Chondrocyte (in vitro differentiated cells): ENCODE measurements around the gene ODAM. TPM values are rescaled to one million over a fixed set of nuclear protein-coding genes. Genes with fewer than 3 reads are reported as not detected.
A peak's percentile ranks its signal among the peaks of the same experiment; 100 is the strongest.
"Not testable (repeated sequence)": the region's sequence is repeated elsewhere in the genome, so short reads cannot be mapped to it uniquely, and the experiment has no call there.

Source experiments
- DNase-seq: peaks from one replicate; pipeline ENCODE4 v3.0.0; 2021; ENCODE audit warnings: mixed read lengths, low spot score
- H3K27ac Mint-ChIP-seq: one replicate; pipeline ENCODE4 v1.8.0; 2021; ENCODE audit warnings: mild to moderate bottlenecking, moderate library complexity, mixed read lengths; ENCODE audit not compliant: unreplicated experiment
- H3K27me3 Mint-ChIP-seq: 2 replicates; pipeline ENCODE4 v1.8.0; 2021; ENCODE audit warnings: low read depth, mixed read lengths
- H3K36me3 Mint-ChIP-seq: 2 replicates; pipeline ENCODE4 v1.8.0; 2021; ENCODE audit warnings: low read depth, mixed read lengths
- H3K4me1 Mint-ChIP-seq: 2 replicates; pipeline ENCODE4 v1.8.0; 2021; ENCODE audit warnings: low read depth, mild to moderate bottlenecking, mixed read lengths
- H3K4me3 Mint-ChIP-seq: one replicate; pipeline ENCODE4 v1.8.0; 2021; ENCODE audit warnings: mild to moderate bottlenecking, moderate library complexity, mixed read lengths; ENCODE audit not compliant: unreplicated experiment
- H3K9me3 Mint-ChIP-seq: 2 replicates; pipeline ENCODE4 v1.8.0; 2021; ENCODE audit warnings: low read depth, mixed read lengths
- total RNA-seq: library from RNA; stranded (reverse); gene quantifications from 3 replicates; pipeline ENCODE4 v1.2.1, GENCODE V29; 2021
- TF ChIP-seq, protein P1 (sequence below): fragments of 200-600 bp; sonication (generic); IDR thresholded peaks from 2 replicates; pipeline ENCODE4 v1.5.0; 2021; ENCODE audit warnings: antibody characterized with exemption, mild to moderate bottlenecking, moderate library complexity

The ODAM gene
- total RNA-seq, 1 donor from 2014 or later: not detected

- H3K27ac Mint-ChIP-seq: no peak overlapping the region
Measured at GRCh38 chr4:70192895-70193294, 2.6 kb upstream of the ODAM start.

GRCh38 chr4:70196857-70197256 is 1.3 kb downstream of the ODAM start:
- H3K27me3 Mint-ChIP-seq: peaks cover 19% of the 10 kb centered on the region
- H3K36me3 Mint-ChIP-seq: no peaks in the 10 kb centered on the region
- H3K9me3 Mint-ChIP-seq: no peaks in the 10 kb centered on the region
- H3K27ac Mint-ChIP-seq: no peak overlapping the region
- no peaks in the 10 kb centered on the region for H3K4me1 Mint-ChIP-seq
- H3K4me3 Mint-ChIP-seq: no peak overlapping the region
- no peak for DNase-seq
- TF ChIP-seq, protein P1, sequence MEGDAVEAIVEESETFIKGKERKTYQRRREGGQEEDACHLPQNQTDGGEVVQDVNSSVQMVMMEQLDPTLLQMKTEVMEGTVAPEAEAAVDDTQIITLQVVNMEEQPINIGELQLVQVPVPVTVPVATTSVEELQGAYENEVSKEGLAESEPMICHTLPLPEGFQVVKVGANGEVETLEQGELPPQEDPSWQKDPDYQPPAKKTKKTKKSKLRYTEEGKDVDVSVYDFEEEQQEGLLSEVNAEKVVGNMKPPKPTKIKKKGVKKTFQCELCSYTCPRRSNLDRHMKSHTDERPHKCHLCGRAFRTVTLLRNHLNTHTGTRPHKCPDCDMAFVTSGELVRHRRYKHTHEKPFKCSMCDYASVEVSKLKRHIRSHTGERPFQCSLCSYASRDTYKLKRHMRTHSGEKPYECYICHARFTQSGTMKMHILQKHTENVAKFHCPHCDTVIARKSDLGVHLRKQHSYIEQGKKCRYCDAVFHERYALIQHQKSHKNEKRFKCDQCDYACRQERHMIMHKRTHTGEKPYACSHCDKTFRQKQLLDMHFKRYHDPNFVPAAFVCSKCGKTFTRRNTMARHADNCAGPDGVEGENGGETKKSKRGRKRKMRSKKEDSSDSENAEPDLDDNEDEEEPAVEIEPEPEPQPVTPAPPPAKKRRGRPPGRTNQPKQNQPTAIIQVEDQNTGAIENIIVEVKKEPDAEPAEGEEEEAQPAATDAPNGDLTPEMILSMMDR: no peak

More at GRCh38 chr4:70192895-70193294, 2.6 kb upstream of the ODAM start:
- TF ChIP-seq, protein P1: no peak
- Mint-ChIP-seq H3K36me3 (no peaks in the 10 kb centered on the region), H3K4me1 (no peaks in the 10 kb centered on the region), H3K27me3 (peaks cover 24% of the 10 kb centered on the region), H3K4me3 (no peak overlapping the region), H3K9me3 (peaks cover 4% of the 10 kb centered on the region)
- no peak for DNase-seq

DNA sequence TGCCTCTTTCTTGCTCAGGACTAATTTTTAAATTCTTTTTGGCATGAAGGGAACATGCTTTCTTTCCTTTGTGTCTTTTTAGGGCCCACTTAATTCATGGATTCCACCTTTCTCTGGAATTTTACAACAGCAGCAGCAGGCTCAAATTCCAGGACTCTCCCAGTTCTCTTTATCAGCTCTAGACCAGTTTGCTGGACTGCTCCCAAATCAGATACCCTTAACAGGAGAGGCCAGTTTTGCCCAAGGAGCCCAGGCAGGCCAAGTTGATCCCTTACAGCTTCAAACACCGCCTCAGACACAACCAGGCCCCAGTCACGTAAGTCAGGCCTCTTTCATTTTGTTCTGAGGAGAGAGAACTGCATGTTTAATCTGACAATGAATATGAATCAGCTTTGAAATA is 2.3 kb downstream of the ODAM start:
- Mint-ChIP-seq H3K4me1 (no peaks in the 10 kb centered on the region), H3K36me3 (no peaks in the 10 kb centered on the region), H3K4me3 (no peak overlapping the region), H3K9me3 (no peaks in the 10 kb centered on the region), H3K27ac (no peak overlapping the region), H3K27me3 (peaks cover 15% of the 10 kb centered on the region)
- no peak for DNase-seq
- TF ChIP-seq, protein P1: no peak

DNA sequence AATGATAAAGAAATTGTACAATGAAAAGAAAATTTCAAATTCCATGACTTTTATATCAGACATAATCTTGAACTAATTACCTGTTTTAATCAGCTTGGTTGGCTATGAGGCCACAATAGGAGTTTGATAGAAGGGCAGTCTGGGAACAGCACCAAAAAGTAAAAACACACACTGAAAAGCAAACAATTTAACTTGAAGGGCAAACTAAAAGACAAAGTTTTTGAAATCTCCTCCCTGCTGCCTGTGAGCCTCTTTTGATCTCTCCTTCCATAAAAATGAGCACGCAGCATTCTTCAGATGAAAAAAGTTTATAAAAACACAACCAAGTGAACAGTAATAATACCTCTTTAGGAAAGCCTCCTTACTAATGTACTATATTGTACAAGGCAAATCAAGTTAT is 8.1 kb downstream of the ODAM start:
- Mint-ChIP-seq H3K4me3 (no peak overlapping the region), H3K4me1 (no peaks in the 10 kb centered on the region), H3K36me3 (no peaks in the 10 kb centered on the region), H3K27me3 (peaks cover 16% of the 10 kb centered on the region), H3K27ac (no peak overlapping the region), H3K9me3 (no peaks in the 10 kb centered on the region)
- TF ChIP-seq, protein P1: no peak
- DNase-seq: no peak

DNA sequence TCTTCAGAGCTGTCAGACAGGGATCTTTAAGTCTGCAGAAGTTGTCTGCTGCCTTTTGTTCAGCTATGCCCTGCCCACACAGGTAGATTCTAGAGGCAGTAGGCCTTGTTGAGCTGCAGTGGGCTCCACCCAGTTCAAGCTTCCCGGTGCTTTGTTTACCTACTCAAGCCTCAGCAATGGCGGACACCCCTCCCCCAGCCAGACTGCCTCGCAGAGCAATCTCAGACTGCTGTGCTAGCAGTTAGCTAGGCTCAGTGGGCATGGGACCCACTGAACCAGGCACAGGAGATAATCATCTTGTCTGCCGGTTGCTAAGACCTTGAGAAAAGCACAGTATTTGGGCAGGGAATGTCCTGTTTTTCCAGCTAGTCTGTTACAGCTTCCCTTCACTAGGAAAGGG is 17.2 kb downstream of the ODAM start:
- H3K4me1 Mint-ChIP-seq, H3K4me3 Mint-ChIP-seq, H3K27ac Mint-ChIP-seq, H3K36me3 Mint-ChIP-seq, H3K9me3 Mint-ChIP-seq, H3K27me3 Mint-ChIP-seq: not testable (repeated sequence)
- peak; percentile 51 for DNase-seq

DNA sequence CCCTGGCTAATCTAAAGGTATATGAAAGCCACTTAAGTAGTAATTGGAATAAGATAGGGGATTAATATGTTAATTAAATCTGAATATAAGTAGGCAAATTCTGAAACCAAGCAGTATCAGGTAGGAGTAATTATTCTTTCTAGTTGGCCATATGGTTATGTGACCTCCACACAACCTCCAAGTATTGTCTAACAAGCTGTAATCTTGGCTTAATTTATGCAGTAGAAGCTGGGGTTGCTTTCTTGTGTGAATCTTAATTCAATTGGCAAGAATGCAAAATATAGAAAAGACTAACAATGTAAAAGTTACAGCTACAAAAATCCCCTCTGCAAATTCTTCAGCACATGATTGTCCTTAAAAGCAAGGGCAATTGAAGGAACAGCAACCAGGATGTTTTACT is 20.6 kb downstream of the ODAM start:
- H3K27me3 Mint-ChIP-seq, H3K27ac Mint-ChIP-seq, H3K4me1 Mint-ChIP-seq, H3K4me3 Mint-ChIP-seq, H3K36me3 Mint-ChIP-seq, DNase-seq, H3K9me3 Mint-ChIP-seq: not testable (repeated sequence)

- H3K27ac Mint-ChIP-seq, H3K4me1 Mint-ChIP-seq, H3K36me3 Mint-ChIP-seq, H3K9me3 Mint-ChIP-seq, DNase-seq, H3K27me3 Mint-ChIP-seq, H3K4me3 Mint-ChIP-seq: not testable (repeated sequence)
Measured at GRCh38 chr4:70216550-70216949, 21.0 kb downstream of the ODAM start.

DNA sequence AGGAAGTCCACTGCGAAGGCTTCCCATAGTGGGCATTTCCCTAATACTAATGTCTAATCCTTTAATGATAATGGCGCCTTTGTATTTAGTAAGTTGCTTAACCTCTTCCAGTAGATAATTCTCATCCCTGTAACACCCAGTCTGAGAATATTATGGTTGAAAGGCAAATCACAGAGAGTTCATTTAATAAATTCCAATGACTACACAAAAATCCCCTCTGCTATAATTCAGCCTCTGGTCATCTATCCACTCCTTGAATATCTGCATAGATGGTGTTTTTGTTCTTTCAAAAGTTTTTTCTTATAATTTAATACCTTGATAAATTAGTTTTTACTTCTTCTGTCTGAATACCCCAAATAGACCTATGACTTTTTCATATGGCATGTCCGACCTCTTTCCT is 25.9 kb downstream of the ODAM start:
- not testable (repeated sequence) for DNase-seq, H3K9me3 Mint-ChIP-seq, H3K36me3 Mint-ChIP-seq, H3K4me3 Mint-ChIP-seq, H3K4me1 Mint-ChIP-seq, H3K27ac Mint-ChIP-seq
- peaks cover 11% of the 10 kb centered on the region for H3K27me3 Mint-ChIP-seq

GRCh38 chr4:70221818-70222217 is 26.3 kb downstream of the ODAM start:
- H3K27me3 Mint-ChIP-seq: peaks cover 11% of the 10 kb centered on the region
- H3K4me1 Mint-ChIP-seq, H3K9me3 Mint-ChIP-seq, H3K27ac Mint-ChIP-seq, H3K4me3 Mint-ChIP-seq, H3K36me3 Mint-ChIP-seq, DNase-seq: not testable (repeated sequence)
